Posterior vena cava (tissue), 2 donors: Measurements from ENCODE around the gene RALB. TPM values are rescaled to one million over a fixed set of nuclear protein-coding genes. Genes with fewer than 3 reads are reported as not detected.

Experiments
- DNase-seq: peaks from one replicate; pipeline ENCODE4 v3.0.0-alpha.2; 2020; ENCODE audit warnings: low spot score
- intact Hi-C, 2 donors: fragments of 100-400 bp; cut with DNase I; formaldehyde crosslinking; loops; one replicate each; pipeline versions ENCODE4 v1.14.1 to v1.14.2; 2022 to 2023
- total RNA-seq, 2 donors: library from RNA; stranded (reverse); fragmentation: NEBNext Ultra II Directional; extraction: Animal tissue kit (Norgen Biotek cat#: 25700); gene quantifications; one replicate each; pipeline ENCODE4 v1.2.1, GENCODE V29; 2021
- donor health status: DM: yes; HTN: yes; CAD: no.
- donor health status: DM: yes; HTN: yes; CAD: no.

RALB gene
- total RNA-seq, 2 donors from 2014 or later = 42.5 to 55.0 TPM

DNA sequence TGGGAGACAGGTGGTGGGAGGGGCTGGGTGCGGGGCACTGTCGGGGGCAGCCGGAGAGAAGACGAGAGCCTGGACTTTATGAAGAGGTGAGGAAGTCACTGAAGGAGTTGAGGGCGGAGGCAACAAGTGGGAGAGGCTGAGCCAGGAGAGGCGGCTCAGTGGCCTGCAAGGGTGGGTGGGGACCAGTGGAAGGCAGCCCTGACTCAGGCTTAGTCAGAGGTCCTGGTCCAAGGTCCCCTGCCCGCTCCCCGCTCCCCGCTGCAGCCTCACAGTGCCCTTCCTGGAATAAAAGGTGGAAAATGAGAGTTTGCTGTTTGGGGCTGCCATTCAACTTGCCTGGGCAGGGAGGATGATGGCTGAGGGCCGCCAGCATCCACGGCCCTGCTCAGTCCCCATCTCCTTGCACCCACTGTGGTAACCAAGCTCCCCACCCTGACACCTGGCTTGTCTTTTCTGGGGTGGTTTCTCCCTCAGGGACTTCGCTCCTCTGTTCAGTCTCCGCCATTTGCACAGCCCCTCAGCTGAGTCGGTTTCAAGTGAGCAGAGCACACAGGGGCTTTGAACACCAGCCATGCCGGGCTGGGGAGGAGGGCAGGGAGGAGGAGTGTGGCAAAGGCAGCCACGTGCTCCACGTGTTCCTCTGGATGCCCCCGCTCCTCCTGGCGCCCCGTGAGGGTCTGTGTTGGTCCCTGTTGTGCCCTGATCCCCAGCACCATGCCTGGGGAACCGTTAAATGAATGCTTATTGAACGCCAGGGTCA, 13.7 kb upstream of the RALB start:
- intact Hi-C loops = no loop called here
- peak; percentile 87 for DNase-seq

DNA sequence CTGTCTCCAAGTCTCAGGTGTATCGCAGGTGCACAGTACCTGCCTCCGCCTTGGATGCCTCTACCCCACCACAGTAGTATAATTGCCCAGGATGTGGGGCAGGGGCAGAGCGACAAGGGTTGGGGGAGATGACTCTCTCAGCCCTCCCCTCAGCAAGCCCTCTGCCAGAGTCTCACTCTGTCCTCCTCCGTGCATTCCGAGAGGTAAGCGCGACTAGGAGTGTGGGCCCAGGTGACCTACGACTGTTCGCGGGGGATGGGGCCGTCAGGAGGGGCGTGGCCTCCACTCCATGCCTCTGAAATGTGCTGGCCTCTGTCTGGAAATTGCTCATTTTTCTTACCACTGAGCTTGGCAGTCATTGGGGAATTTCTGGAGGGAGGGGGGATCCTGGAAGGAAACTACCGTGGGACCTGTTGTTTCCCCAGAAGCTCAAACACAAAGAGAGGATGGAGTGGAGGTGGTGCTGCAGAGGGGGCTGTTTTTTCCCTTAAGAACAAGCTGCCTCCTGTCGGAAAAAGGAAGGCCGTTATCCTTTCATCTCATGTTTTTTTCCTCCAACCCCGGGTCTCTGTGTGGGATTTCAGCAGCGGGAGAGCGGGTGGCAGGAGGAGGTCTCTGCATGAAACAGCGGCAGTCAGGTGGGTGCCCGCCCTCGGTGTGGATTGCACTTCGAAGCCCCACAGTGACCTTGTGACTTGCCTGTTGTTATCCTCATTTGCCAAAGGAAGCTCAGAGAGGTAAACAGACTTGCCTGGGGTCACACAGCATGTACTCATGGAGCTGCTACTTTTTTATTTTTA, 13.0 kb upstream of the RALB start:
- intact Hi-C loops = no loop called here
- peak; percentile 87 for DNase-seq

DNA sequence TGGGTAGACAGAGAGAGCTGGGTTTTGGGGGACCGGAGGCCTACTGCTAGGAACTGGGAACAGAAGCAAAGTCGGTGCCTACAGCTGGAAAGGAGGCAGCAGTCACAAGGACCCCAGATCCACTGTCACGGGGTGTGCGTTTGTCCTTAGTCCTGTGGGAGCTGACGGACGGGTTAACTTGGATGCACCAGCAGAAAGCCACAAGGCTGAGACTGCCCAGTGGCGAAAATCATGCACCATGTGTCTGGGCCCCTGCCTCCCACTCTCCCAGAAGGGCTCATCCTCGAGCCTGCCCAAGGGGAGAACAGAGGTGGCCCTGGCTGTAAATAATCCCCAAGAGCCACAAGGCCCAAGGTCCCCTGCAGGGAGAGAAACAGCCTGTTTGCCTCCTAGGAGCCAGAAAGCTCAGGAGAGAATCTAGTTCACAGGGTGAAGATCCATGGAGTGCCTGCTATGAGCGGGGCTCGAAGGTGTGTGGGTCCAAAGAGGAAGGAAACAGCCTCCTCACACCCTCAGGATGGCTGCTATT, 11.7 kb upstream of the RALB start:
- intact Hi-C loops = no loop called here

GRCh38 chr2:120241684-120242083, 11.0 kb upstream of the RALB start:
- DNase-seq = peak; percentile 10
- intact Hi-C loops = no loop called here

More for the DNA sequence above, 11.7 kb upstream of the RALB start:
- DNase-seq = peak; percentile 57

DNA sequence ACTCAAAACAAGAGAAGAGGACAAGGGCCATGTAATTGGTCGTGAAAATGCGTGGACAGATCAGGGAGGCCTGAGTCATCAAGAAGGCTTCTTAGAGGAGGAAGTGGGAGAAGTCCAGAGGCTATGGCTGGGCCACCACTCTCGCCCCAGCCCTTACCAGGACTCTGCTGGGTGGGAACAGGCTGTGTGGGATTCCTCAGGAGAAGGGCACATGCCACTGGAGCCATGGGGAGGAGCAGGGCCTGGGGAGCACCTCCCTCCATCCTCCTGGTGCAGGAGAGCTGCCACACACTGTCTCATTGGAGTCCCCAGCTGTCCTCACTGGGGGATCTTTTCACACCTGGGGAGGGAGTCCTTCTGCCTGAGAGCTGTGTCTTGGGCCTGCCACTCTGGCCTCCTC, 9.4 kb upstream of the RALB start:
- DNase-seq = peak; percentile 69
- intact Hi-C loops = no loop called here

GRCh38 chr2:120243875-120244553, 8.6 kb upstream of the RALB start:
- peak; percentile 53 for DNase-seq
- intact Hi-C loops = no loop called here

DNA sequence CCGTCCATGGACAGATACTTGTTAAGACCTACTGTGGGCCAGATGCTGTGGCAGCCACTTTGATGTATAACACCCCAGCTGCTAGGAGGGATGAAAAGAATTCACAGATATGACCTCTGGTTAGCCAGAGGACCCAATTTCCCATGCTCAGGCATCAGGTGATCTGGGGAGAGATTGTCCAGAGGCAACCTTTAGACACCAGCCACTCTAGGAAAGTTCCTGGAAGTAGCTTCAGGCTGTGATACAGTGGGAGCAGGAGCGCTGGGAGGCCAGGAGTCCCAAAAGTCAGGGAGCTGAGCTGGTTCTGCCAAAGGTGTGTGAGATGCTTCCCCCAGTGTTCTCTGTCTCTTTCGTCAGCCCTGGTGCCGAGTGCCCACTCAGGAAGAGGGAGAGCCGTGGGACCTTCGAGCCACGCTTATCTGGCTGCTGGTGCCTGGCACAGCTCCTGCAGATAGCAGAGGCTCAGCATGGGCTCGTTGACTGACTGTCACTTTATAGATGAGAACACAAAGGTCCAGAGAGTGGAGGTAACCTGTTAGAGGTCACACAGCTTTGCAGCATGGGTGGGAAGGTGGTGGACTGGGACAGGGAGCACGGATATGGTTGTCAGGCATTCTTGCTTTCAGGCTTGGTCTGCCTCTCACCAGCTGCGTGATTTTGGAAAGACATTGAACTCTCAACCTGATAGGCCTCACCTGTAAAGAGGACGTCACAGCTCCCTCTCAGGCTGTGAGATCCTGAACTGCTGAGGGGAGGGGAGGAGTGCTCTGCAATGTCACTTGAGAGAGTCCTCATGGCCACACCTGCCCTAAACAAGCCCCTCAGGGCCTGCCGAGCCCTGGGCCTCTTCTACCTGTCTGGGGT, 7.8 kb upstream of the RALB start:
- intact Hi-C loops = no loop called here
- DNase-seq = peak; percentile 59

GRCh38 chr2:120245520-120246332, 6.9 kb upstream of the RALB start:
- intact Hi-C loops = no loop called here
- peak; percentile 58 for DNase-seq

DNA sequence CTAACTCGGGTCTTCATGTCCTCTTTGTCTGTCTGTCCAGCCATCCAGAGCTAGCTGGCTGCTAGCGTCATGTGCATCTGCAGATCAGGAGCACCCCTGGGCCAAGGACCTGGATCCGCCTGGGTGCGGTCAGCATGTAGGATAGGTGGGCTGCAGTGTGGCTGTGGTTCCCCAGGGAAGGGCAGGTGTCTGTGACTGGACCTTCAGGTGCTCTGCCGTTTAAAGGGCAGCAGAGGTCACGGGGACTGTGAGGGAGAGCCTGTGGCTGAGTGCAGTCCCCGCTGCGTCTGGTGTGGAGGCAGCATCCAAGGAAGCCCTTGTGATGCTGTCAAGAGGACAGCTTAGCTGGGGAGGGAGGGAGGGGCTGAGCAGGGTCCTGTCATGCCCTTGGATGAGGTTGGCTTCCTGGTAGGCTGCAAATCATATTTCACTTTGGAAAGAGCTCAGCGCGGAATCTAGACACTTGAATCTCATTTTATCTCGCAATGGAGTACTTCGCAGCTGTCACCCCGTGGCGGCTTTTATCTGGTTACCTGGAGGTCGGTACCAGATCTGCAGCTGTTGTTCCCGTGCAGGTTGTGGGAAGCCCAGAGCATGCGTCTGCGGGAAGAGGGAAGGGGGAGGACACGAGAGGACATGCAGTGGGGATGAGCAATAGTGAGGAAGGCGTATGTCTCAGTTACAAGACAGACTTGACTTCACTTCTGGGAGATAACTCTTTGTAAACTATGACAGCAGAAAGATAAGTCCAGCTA, 5.9 kb upstream of the RALB start:
- peak; percentile 55 for DNase-seq
- intact Hi-C loops = no loop called here

GRCh38 chr2:120247851-120248250, 4.8 kb upstream of the RALB start:
- intact Hi-C loops = no loop called here
- DNase-seq = peak; percentile 54

DNA sequence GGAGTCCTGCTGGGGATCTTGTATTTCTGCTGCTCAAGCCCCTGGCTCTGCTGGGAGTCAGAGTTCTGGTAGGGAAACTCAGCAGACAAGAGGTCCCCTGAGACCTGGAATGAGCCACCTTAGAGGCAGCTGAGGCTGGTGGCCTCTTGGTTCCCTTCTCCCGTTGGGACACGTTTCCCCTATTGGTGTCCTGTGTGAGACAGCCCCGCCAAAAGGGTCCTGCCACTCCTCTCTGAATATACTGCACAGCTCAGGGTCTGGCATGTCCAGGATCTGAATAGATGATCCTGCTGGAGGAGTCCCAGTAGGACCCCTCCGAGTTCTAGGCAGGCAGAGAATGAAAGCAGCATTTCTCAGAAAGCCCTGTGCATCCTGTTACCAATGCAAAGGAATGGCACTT, 2.0 kb upstream of the RALB start:
- peak; percentile 32 for DNase-seq
- intact Hi-C loops = loop anchor here in 1 of 2 donors (10.0 kb wide), 1 partner anchor 1724 kb away; no protein-coding TSS in a partner anchor

GRCh38 chr2:120251078-120251477, 1.6 kb upstream of the RALB start:
- intact Hi-C loops = loop anchor here in 1 of 2 donors (10.0 kb wide), 1 partner anchor 1724 kb away; no protein-coding TSS in a partner anchor

GRCh38 chr2:120251880-120252224, 800 bp upstream of the RALB start:
- intact Hi-C loops = loop anchor here in 1 of 2 donors (10.0 kb wide), 1 partner anchor 1723 kb away; no protein-coding TSS in a partner anchor
- no peak for DNase-seq

More at GRCh38 chr2:120251078-120251477, 1.6 kb upstream of the RALB start:
- no peak for DNase-seq

DNA sequence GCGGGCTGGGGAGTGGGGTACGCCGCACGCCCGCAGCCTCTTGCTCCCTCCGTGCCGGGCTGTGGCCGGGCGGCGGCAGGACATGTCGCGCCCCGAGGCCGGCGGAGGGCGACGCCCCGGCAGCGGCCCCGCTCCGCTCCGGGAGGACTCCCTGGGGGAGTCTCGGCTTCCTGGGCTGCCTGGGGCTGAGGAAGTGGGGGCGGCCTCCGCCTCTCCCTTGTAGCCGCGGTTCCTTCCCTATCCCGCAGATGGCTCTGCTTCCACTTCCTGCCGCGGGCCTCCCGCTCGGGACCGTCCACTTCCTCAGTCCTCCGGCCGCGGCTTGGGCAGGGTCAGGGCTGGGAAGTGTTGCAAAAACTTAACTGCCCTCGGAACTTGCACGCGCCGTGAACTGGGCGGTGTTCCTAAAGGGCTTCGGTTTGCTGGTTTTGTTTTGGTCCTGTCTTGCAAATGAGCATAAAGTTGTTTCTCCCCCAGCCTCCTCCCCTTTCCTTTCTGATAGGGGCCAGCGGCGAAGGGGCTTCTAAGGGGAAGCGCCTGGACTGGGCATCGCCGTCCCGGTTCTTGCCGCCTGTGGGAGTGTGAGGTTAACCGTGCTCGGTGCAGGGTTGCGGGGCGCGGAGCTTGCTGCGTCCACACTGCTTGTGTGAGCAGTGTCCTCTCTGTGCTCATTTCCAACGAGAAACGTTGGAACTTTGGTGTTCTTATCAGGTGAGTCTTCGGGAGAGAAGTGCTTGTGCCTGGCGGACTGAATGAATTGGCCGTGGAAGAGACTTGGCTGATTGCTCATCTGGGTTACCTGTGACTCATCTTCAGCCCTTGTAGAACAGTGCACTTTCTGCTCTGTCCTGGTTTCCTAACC, 600 bp downstream of the RALB start:
- DNase-seq = peak; percentile 97
- intact Hi-C loops = loop anchor here in 1 of 2 donors (10.0 kb wide), 1 partner anchor 1722 kb away; no protein-coding TSS in a partner anchor

- intact Hi-C loops = loop anchor here in 1 of 2 donors (10.0 kb wide), 1 partner anchor 1721 kb away; no protein-coding TSS in a partner anchor
- DNase-seq = peak; percentile 2
Measured at GRCh38 chr2:120254178-120254577, 1.5 kb downstream of the RALB start.

DNA sequence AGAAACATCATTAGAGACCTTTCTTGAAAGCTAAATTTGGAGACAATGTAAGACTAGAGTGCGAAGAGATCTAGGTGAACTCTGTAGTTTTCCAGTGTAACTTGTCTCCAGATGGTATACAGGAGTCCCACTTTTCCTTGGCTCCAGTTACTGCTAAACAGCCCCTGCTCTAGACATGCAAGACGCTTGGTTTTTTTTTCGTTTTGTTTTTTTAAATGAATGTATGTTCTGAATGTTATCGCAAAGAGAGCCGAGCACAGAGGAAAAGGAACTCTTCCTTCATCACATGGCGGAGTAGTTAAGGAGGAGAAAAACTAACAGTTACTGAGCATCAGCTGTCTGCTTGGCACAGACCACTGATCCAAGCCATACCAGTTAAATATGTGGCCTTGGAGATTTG, 2.4 kb downstream of the RALB start:
- no peak for DNase-seq
- intact Hi-C loops = loop anchor here in 1 of 2 donors (10.0 kb wide), 1 partner anchor 1720 kb away; no protein-coding TSS in a partner anchor
